ENCODE data around the gene PRKCD.

The PRKCD gene

DNA sequence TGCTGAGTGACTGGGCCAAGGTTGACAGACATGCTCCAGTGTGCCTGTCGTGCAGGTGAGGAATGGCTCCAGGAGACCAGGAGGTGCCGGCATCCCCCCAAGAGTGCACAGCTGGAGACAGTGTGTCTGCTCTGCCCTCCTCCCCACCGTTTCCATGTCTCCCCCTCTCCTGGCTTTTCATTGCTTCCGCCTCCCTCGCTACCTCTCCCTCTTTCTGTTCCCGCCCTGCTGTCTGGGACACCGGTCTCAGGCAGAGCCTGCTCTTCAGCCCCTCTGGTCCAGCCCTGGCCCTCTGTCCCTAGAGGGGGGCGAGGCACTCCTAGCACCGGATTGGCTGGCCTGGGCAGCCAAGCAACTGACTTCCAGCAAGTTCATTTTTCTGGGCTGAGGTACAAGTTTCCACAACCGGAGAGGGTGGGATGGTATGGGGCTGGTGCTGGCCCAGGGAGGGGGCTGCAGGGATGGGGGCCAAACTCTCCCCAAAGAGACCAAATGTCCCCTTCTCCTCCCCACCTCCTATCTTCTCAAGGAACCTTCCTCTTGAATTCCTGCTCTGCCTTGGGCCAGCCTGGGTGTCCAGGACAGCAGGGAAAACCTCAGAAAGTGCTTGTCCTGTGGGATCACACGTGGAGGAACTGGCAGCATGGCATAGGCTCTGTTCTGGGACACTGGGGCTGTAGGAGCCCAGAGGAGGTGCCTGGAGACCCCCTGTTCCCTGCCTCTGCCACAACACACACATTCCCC, 32.6 kb downstream of the PRKCD start:
- no peak for DNase-seq

DNA sequence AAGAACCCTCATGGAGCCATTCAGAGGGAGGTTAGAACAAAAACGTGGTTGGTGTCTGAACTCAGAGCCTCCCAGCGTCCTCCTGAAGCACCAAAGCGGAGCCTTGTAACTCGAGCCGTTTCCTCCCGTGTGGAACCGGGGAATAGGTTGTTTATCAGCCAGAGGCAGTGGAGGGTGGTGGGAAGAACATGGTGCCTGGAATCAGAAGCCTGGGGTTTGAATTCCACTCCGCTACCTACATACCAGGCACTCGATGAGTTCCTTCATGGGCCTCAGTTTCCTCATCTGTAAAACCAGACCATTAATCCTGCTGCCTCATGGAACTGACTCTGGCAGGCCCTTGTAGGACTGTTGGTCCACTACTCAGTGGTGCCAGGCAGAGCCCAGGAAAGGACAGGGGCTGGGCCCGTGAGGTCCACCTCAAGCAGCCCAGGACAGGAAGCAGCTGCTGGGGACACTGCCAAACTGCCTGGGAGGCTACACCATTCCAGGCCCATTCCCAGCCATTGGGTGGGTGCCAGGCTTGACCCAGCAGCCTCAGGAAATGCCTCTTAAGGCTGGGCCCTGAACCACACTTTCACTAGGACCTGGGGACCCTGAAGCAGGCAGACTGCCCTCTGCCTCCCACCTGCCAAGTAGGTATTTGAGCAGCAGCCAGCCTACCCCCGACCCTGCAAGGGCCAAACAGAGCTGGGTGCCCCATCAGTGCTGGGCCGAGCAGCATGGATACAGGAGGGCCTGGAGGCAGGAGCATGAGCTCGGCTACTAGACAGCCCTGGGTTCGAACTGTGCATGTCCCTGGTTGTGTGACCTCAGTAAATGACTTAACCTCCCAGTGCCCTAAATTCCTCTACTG, 33.4 kb downstream of the PRKCD start:
- no peak for DNase-seq

DNA sequence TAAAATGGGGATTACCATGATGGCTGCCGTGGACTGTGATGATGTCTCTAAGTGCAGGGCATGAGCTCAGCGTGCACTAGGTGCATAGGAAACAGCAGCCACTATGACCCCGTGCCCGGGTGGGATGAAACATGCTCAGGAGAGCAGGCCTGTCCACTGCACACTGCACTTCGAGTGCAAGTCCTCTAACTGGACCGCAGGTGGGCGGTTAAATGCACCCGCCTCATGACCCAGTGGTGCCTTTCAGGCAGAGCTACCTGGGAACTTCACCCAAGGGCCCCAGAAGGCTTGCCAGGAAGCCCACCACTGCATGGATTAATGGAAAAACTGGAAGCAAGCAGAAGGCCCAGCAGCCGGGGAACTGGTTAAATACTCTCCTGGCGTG, 34.0 kb downstream of the PRKCD start:
- no peak for DNase-seq

DNA sequence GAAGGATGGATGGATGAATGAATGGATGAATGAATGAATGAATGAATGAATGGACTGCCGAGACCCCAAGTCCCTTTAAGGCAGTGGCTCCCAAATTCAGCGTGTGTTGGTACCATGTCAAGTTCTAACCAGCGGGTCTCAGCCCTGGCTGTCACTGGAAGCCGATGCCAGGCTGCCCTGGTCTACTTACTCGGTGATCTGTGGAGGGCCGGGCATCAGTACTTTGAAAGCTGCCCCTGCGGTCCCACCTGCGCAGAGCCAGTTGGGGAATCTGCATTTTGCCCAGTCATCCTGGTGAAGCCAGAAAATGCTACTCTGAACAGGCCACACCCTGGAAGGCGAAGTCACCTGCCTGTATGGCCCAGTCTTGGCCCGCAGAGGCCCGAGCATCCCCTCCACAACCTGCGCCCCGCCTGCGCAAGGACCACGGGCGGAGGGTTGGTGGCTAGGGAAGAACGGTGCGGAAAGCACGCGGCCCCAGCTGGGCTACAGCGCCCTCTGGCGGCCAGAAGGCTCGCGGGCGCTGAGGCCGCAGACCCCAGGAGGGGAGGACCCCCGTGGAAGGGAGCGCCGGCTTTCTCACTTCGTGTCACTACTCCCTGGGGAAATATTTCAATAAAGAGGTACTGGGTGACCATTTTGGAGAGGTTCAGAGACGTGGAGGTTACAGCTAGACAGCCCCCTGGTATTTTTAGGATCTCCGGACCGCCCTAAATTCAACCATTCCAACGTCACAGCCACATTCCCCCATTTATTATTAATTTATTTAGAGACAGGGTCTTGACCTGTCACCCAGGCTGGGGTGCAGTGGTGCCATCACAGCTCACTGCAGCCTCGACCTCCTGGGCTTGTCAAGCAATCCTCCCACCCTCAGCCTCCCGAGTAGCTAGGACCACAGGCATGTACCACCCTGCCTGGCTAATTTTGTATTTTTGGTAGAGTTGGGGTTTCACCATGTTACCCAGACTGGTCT, 34.9 kb downstream of the PRKCD start:
- no peak for DNase-seq

DNA sequence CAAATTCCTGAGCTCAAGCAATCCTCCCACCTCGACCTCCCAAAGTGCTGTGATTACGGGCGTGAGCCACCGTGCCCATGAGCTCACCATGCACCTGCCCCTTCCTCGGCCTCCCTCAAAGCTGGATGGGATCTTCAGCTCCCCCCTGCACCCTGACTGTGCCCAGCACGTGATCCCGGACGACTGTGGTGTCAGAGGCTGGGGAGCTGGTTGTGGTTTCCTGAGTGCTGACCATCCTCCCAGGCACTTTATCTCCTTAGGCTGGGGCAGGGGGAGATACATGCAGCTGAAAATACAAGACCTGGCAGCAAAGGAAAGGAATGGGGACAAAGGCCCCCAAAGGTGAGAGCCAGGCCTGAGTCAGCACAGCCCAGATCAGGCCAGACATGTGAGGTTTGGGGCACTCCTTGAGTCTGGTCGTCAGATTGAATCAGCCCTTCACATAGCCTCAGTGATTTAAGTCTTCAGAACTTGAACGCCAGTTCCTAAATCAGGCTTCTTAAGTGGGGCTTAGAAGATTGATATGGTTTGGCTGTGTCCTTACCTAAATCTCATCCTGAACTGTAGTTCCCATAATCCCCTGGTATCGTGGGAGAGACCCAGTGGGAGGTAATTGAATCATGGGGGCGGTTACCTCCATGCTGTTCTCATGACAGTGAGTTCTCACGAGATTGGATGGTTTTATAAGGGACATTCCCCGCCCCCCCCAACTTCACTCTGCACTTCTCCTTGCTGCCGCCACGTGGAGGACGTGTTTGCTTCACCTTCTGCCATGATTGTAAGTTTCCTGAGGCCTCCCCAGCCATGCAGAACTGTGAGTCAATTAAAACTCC, 35.8 kb downstream of the PRKCD start:
- DNase-seq: no peak

DNA sequence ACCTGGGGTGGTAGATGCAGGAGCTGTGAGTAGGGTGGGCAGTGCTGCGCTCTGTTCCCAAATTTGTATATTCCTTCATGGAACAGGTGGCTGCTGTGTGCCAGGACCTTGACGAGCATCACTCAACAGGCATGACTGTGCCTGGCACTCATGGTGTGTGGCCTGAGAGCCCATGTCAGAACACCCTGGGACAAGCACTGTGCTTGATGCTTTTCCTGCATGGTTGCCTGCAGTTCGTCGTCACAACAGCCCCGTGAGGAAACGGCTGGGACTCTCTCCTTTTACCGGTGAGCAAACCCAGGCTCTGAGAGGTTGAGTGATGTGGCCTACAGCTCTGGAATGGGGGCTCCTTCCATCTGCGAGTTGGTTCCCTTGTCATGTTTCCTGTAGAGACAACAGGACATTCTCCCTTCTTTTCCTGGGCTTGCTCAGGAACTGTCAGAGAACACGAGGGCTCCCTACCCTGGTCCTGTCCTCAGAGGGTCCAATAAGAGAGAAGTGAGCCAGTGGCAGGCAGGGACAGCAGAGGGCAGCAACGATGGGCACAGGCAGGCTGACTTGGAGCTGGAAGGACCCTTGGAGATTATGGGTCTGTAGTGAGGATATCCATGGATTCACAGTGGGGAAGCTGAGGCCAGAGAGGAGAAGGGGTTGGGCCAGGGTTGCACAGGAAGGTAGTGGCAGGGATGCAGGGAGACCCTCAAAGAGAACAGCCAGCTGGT, 37.4 kb downstream of the PRKCD start:
- no peak for DNase-seq

DNA sequence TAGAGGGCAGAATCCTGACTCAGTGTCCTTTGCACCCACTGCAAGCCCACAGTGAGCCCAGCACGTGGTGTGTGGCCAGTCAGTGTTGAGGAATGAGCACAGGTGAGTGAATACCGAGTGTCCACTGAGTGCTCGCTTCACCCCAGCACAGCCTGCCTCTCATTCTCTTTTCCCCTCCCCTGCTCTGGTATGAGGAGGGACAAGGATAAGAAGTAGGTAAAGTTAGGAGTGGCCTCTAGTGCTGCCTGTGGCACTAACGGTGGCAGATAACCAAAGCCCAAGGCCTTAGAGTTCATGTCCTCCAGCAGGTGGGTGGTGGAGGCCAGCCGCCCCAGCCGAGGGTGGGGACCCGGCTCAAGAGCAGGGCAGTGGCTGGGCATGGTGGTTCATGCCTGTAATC, 38.0 kb downstream of the PRKCD start:
- no peak for DNase-seq

GRCh38 chr3:53199834-53200233, 38.8 kb downstream of the PRKCD start:
- no peak for DNase-seq

GRCh38 chr3:53200501-53201498, 39.8 kb downstream of the PRKCD start:
- no peak for DNase-seq

DNA sequence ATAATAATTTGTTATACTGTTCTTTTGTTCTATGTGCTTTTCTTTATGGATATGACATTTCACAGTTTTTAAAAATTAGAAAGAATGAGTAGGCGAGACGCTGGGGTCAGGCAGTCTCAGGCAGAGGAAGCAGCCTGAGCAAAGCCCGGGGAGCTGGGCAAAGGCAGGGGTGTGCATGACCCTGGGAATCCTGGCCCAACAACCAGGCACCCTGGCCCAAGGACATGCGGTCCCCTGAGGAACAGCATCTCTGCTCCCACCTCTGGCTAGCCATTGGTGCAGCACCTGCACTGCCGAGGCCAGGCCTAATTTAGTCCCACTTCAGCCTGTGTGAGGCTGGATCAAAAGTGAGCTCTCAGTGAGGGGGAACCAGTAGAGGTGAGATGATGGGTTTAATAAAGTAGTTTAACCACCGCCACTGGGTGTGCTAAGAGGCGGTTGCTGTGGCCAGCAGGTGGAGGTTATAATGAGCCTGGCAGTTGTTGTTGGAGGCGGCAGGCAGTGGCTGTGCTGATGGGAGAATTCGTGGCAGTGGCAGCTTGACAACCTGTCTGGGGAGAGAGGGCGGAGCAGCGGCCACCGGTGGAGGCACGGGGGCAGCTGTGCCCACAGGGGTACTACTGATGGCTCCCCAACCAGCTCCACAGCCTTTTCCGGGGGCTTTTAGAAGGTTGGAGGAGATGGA, 41.5 kb downstream of the PRKCD start:
- no peak for DNase-seq

GRCh38 chr3:53211706-53212702, 51.0 kb downstream of the PRKCD start:
- DNase-seq: no peak

- no peak for DNase-seq
These were observed 52.3 kb downstream of the PRKCD start for GRCh38 chr3:53213276-53213675.

- DNase-seq: no peak
These were observed 54.8 kb downstream of the PRKCD start for GRCh38 chr3:53215816-53216215.

GRCh38 chr3:53216723-53217122, 55.7 kb downstream of the PRKCD start:
- no peak for DNase-seq

- DNase-seq: no peak
These were observed 56.2 kb downstream of the PRKCD start for GRCh38 chr3:53217175-53217574.

DNA sequence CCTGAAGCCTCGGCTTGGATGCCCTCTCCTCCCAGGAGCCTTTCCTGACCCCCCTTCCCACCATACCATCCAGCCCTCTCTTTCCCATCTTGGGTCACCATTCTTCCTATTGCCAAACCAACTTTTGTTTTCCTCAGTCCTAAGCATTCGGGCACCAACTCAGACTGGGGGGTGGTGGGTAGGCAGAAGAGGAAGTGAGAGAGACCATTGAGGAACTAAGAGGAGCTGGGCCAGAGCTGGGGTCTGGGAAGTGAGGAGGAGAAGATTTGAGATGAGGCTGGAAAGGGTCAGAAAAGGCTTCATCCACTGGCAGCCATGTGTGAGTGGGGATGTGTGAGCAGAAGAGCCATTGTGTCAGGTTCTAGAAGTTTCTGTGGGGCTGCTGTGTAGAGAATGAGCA, 57.1 kb downstream of the PRKCD start:
- DNase-seq: no peak

DNA sequence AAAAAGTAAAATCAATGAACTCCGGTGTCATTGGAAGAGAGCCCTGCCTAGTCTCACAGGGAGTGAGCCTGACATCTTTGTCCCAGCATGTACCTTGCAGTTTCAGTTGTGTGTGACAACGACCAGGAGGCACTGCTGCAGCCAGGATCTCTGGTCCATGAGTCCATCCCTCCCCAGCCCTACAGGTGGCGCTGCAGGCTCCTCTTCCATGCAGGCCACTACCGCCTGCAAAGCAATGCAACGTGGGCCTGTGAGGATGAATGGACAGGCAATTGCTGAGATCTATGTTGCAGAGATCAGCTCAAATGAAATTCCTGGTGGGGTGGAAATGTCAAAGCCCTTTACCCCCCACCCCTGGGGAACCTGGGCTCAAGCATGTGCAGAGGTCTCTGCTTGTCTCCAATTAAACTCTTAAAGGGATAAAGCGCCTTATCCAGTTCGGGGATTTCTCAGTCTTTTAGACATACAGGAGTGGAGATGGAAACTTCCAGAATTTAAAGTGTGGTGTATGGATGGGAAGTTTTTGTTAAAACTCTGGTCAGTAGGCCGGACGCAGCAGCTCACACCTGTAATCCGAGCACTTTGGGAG, 59.0 kb downstream of the PRKCD start:
- DNase-seq: no peak

DNA sequence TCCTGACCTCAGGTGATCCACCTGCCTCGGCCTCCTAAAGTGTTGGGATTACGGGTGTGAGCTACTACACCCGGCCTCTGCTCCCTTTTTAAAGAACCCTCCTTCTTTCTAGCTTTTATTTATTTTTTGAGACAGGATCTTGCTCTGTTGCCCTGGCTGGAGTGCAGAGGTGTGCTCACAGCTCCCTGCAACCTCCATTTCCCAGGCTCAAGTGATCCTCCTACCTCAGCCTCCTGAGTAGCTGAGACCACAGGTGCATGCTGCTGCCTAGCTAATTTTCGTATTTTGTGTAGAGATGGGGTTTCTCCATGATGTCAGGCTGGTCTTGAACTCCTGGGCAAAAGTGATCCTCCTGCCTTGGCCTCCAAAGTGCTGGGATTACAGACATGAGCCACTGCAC, 60.3 kb downstream of the PRKCD start:
- no peak for DNase-seq
